SK-N-SH (cell line): ENCODE results near the gene FRMD5. TPM values are rescaled to one million over a fixed set of nuclear protein-coding genes. Genes with fewer than 3 reads are reported as not detected.

ENCODE experiments used
- CTCF ChIA-PET: fragments of 300-600, 350-600 bp; formaldehyde crosslinking; extraction: SDS; loops from one replicate; lab custom pipeline; 2021; lab: Yijun Ruan, JAX
- POLR2A ChIA-PET: fragments of 350-600 bp; sonication (Branson Sonifier 250); formaldehyde crosslinking; extraction: SDS; loops from one replicate; lab custom pipeline; 2020; ENCODE audit warnings: antibody characterized with exemption, inconsistent platforms; lab: Yijun Ruan, JAX
- DNase-seq: peaks from one replicate; pipeline ENCODE4 v3.0.0; 2012
- H2AFZ ChIP-seq: fragments of 200-600 bp; sonication (generic); 2 replicates; pipeline ENCODE4 v1.8.1; 2016; ENCODE audit warnings: antibody characterized with exemption, mild to moderate bottlenecking, low read depth
- H3F3A ChIP-seq: fragments of 200-600 bp; sonication (generic); replicated peaks from 2 replicates; pipeline ENCODE3; 2016; ENCODE audit warnings: antibody characterized with exemption, mild to moderate bottlenecking; ENCODE audit not compliant: insufficient read depth
- H3K27ac ChIP-seq, 2 experiments: fragments of 200-500 bp in 1 of 2; fragments of 200-600 bp in 1 of 2; sonication (Bioruptor generic) in 1 of 2; sonication (generic), shearing (Covaris generic) in 1 of 2; 2 replicates each; pipeline versions ENCODE4 v1.5.1 to v1.6.1; 2014 to 2016; ENCODE audit warnings: low read depth in 2 of 2, inconsistent platforms in 1 of 2, low read length in 1 of 2, mild to moderate bottlenecking in 1 of 2, mixed read lengths in 1 of 2
- H3K27me3 ChIP-seq: fragments of 200-600 bp; sonication (generic), shearing (Covaris generic); 2 replicates; pipeline ENCODE4 v1.6.1; 2016; ENCODE audit warnings: mixed run types; ENCODE audit not compliant: insufficient read depth
- H3K36me3 ChIP-seq, 2 experiments: fragments of 200-500 bp in 1 of 2; fragments of 200-600 bp in 1 of 2; sonication (Bioruptor generic) in 1 of 2; sonication (generic) in 1 of 2; replicated peaks in 1 of 2; 2 replicates each; pipeline versions ENCODE3 to v1.5.1; 2014 to 2016; ENCODE audit warnings: low read length in 1 of 2, mild to moderate bottlenecking in 1 of 2; ENCODE audit not compliant: insufficient read depth in 2 of 2, control insufficient read depth in 1 of 2
- H3K4me1 ChIP-seq, 2 experiments: fragments of 200-500 bp in 1 of 2; fragments of 200-600 bp in 1 of 2; sonication (Bioruptor generic) in 1 of 2; sonication (generic), shearing (Covaris generic) in 1 of 2; 2 replicates each; pipeline versions ENCODE4 v1.5.1 to v1.6.1; 2014 to 2016; ENCODE audit warnings: low read depth in 1 of 2, low read length in 1 of 2, mixed run types in 1 of 2; ENCODE audit not compliant: insufficient read depth in 2 of 2, control insufficient read depth in 1 of 2
- H3K4me2 ChIP-seq: fragments of 200-600 bp; sonication (generic), shearing (Covaris generic); 2 replicates; pipeline ENCODE4 v1.6.1; 2017; ENCODE audit warnings: mixed run types
- H3K4me3 ChIP-seq, 2 experiments: fragments of 200-500 bp in 1 of 2; fragments of 200-600 bp in 1 of 2; sonication (Bioruptor generic) in 1 of 2; sonication (generic), shearing (Covaris generic) in 1 of 2; 2 replicates each; pipeline versions ENCODE4 v1.5.1 to v1.8.1; 2014 to 2016; ENCODE audit warnings: low read depth in 2 of 2, inconsistent platforms in 1 of 2, low read length in 1 of 2, mild to moderate bottlenecking in 1 of 2, mixed read lengths in 1 of 2, moderate library complexity in 1 of 2
- H3K79me2 ChIP-seq: fragments of 200-600 bp; sonication (generic); 2 replicates; pipeline ENCODE4 v1.8.1; 2017; ENCODE audit warnings: mild to moderate bottlenecking; ENCODE audit not compliant: insufficient read depth
- H3K9ac ChIP-seq: fragments of 200-600 bp; sonication (generic); 2 replicates; pipeline ENCODE4 v1.6.1; 2017; ENCODE audit warnings: mixed run types
- H3K9me2 ChIP-seq: fragments of 200-600 bp; sonication (generic); 2 replicates; pipeline ENCODE4 v1.6.1; 2017; ENCODE audit warnings: mixed run types
- H3K9me3 ChIP-seq: fragments of 200-600 bp; sonication (generic); 2 replicates; pipeline ENCODE4 v1.6.1; 2017; ENCODE audit warnings: mixed run types, mild to moderate bottlenecking, moderate library complexity
- H4K20me1 ChIP-seq: fragments of 200-600 bp; sonication (generic); 2 replicates; pipeline ENCODE4 v1.6.1; 2017; ENCODE audit warnings: mild to moderate bottlenecking, mixed run types; ENCODE audit not compliant: insufficient read depth
- FOSL2 ChIP-seq: IDR thresholded peaks from 2 replicates; pipeline ENCODE4 v1.4.0; 2012; ENCODE audit warnings: low read depth, mild to moderate bottlenecking, moderate library complexity, borderline replicate concordance
- FOXJ3 ChIP-seq: sonication (generic); formaldehyde crosslinking; IDR thresholded peaks from 2 replicates; pipeline ENCODE4 v1.5.1; 2020; ENCODE audit warnings: mild to moderate bottlenecking, missing genetic modification reagents
- GABPA ChIP-seq: IDR thresholded peaks from 2 replicates; pipeline ENCODE4 v1.4.0; 2012; ENCODE audit warnings: low read depth, mild to moderate bottlenecking
- JUND ChIP-seq: IDR thresholded peaks from 2 replicates; pipeline ENCODE4 v1.4.0; 2012
- POLR2AphosphoS5 ChIP-seq: IDR thresholded peaks from 2 replicates; pipeline ENCODE4 v1.6.1; 2012; ENCODE audit warnings: low read depth, low read length
- RAD21 ChIP-seq: IDR thresholded peaks from 2 replicates; pipeline ENCODE4 v1.6.1; 2012; ENCODE audit warnings: mild to moderate bottlenecking, low read length
- RCOR1 ChIP-seq: fragments of 150-350 bp; IDR thresholded peaks from 2 replicates; pipeline ENCODE4 v1.6.1; 2017; ENCODE audit warnings: antibody characterized with exemption, low read length
- TAF1 ChIP-seq: IDR thresholded peaks from 2 replicates; pipeline ENCODE4 v1.6.1; 2012; ENCODE audit warnings: low read depth, mild to moderate bottlenecking, low read length, moderate library complexity, borderline replicate concordance
- TCF12 ChIP-seq: IDR thresholded peaks from 2 replicates; pipeline ENCODE4 v1.4.0; 2012
- WGBS: methylation state at CpG from one replicate; pipeline ENCODE4 v1.1.6; 2017; ENCODE audit warnings: low lambda C conversion rate; 5-methylcytosine and 5-hydroxymethylcytosine counted together
- polyA plus RNA-seq, 3 experiments: library from polyadenylated mRNA; depleted of rRNA; stranded (reverse); fragments of >200 nt; gene quantifications; 2 replicates each; pipeline ENCODE4 v1.2.3, GENCODE V29; 2012
- TF ChIP-seq, protein P1 (sequence below): IDR thresholded peaks from 2 replicates; pipeline ENCODE4 v1.6.1; 2012; ENCODE audit warnings: mild to moderate bottlenecking, low read depth, low read length, moderate library complexity
- TF ChIP-seq, protein P2 (sequence below): fragments of 150-350 bp; IDR thresholded peaks from 2 replicates; pipeline ENCODE4 v1.6.1; 2017; ENCODE audit warnings: antibody characterized with exemption, low read length, low read depth, borderline replicate concordance
- TF ChIP-seq, protein P3 (sequence below): IDR thresholded peaks from 2 replicates; pipeline ENCODE4 v1.4.0; 2012; ENCODE audit warnings: low read depth, borderline replicate concordance
- TF ChIP-seq, protein P4 (sequence below): IDR thresholded peaks from 2 replicates; pipeline ENCODE4; 2012

FRMD5 gene
- polyA plus RNA-seq, 1 of the 3 experiments (the other 2 are of a cell fraction): 24.8 TPM

DNA sequence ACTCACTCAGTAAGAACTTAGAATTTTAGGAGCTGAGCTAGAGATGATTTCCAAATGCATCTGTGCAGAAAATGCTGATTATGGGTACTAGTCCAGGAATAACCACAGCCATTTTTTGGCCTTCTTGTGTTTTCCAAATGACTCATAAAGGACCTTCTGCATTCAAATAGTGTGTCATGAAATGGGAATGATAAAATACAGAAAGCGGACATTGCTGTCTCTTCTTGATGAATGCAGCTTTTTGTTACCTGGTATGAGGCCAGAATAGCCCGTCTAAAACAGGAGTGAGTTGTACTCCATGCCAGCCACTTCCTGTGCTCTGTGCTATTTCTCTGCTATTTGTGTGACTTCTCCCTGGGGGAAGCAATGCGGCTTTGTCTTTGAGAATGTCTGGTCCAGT is 20.5 kb upstream of the FRMD5 start (continued):
- TF ChIP-seq, protein P1, sequence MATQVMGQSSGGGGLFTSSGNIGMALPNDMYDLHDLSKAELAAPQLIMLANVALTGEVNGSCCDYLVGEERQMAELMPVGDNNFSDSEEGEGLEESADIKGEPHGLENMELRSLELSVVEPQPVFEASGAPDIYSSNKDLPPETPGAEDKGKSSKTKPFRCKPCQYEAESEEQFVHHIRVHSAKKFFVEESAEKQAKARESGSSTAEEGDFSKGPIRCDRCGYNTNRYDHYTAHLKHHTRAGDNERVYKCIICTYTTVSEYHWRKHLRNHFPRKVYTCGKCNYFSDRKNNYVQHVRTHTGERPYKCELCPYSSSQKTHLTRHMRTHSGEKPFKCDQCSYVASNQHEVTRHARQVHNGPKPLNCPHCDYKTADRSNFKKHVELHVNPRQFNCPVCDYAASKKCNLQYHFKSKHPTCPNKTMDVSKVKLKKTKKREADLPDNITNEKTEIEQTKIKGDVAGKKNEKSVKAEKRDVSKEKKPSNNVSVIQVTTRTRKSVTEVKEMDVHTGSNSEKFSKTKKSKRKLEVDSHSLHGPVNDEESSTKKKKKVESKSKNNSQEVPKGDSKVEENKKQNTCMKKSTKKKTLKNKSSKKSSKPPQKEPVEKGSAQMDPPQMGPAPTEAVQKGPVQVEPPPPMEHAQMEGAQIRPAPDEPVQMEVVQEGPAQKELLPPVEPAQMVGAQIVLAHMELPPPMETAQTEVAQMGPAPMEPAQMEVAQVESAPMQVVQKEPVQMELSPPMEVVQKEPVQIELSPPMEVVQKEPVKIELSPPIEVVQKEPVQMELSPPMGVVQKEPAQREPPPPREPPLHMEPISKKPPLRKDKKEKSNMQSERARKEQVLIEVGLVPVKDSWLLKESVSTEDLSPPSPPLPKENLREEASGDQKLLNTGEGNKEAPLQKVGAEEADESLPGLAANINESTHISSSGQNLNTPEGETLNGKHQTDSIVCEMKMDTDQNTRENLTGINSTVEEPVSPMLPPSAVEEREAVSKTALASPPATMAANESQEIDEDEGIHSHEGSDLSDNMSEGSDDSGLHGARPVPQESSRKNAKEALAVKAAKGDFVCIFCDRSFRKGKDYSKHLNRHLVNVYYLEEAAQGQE: peak; percentile 65; the same call in 1 of the 2 replicates
- TF ChIP-seq TAF1: no peak
- TF ChIP-seq, protein P2, sequence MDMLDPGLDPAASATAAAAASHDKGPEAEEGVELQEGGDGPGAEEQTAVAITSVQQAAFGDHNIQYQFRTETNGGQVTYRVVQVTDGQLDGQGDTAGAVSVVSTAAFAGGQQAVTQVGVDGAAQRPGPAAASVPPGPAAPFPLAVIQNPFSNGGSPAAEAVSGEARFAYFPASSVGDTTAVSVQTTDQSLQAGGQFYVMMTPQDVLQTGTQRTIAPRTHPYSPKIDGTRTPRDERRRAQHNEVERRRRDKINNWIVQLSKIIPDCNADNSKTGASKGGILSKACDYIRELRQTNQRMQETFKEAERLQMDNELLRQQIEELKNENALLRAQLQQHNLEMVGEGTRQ: no peak
- TF ChIP-seq TCF12: peak; percentile 99
- TF ChIP-seq FOSL2: peak; percentile 98
- TF ChIP-seq, protein P3, sequence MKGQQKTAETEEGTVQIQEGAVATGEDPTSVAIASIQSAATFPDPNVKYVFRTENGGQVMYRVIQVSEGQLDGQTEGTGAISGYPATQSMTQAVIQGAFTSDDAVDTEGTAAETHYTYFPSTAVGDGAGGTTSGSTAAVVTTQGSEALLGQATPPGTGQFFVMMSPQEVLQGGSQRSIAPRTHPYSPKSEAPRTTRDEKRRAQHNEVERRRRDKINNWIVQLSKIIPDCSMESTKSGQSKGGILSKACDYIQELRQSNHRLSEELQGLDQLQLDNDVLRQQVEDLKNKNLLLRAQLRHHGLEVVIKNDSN: no peak; the same call in 1 of the 2 replicates
- TF ChIP-seq RCOR1: no peak
- no peak for TF ChIP-seq RAD21
- TF ChIP-seq POLR2AphosphoS5: peak; percentile 91
- peak; percentile 46 for TF ChIP-seq GABPA
- TF ChIP-seq, protein P4, sequence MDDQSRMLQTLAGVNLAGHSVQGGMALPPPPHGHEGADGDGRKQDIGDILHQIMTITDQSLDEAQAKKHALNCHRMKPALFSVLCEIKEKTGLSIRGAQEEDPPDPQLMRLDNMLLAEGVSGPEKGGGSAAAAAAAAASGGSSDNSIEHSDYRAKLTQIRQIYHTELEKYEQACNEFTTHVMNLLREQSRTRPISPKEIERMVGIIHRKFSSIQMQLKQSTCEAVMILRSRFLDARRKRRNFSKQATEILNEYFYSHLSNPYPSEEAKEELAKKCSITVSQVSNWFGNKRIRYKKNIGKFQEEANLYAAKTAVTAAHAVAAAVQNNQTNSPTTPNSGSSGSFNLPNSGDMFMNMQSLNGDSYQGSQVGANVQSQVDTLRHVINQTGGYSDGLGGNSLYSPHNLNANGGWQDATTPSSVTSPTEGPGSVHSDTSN: peak; percentile 99
- TF ChIP-seq, all 33 proteins: peak for 18

DNA sequence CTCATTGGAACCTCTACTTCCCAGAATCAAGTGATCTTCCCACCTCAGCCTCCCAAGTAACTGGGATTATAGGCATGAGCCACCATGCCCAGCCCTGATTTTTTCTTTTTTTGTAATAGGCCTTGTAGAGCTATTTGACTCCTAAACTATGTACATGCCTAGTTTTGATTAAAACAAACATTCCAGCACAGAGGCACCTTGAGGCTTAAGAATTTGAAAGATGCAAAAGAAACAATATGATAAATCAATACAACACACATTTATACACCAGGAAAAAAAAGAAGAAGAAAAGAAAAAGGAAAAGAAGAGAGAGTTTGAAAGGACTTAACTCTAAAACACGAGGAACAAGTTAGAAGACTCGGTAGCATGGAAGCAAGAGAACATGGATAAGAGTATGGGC is 13.9 kb upstream of the FRMD5 start:
- Histone ChIP-seq H3K9ac (no peak overlapping the region), H3F3A (peaks cover 25% of the 10 kb centered on the region), H3K9me2 (no peaks in the 10 kb centered on the region), H3K79me2 (no peaks in the 10 kb centered on the region), H3K36me3 (no peaks in the 10 kb centered on the region), H4K20me1 (no peaks in the 10 kb centered on the region), H3K4me1 (no peaks in the 10 kb centered on the region), H2AFZ (no peak overlapping the region), H3K9me3 (no peaks in the 10 kb centered on the region), H3K27ac (no peak overlapping the region), H3K27me3 (no peaks in the 10 kb centered on the region), H3K4me2 (no peak overlapping the region), H3K4me3 (peak overlapping the region in 1 of 2 experiments; percentile 24; a peak in 1 of 4 replicates)
- WGBS: 94% methylated on average over 2 of the region's 2 CpGs
- CTCF ChIA-PET: interaction anchor here (4.5 kb wide), 1 partner anchor 305 kb away, joined by 27 read pairs; no protein-coding TSS in a partner anchor
- no peak for DNase-seq
- POLR2A ChIA-PET: no interaction called here
- TF ChIP-seq FOXJ3: no peak
- TF ChIP-seq JUND: no peak
- no peak for TF ChIP-seq RAD21
